H1 (cell line): ENCODE data around the gene PEX16.
"Not testable (repeated sequence)": the region's sequence is repeated elsewhere in the genome, so short reads cannot be mapped to it uniquely, and the experiment has no call there.

Experiments used
- ATF2 ChIP-seq: IDR thresholded peaks from 2 replicates; pipeline ENCODE4 v1.6.1; 2012; ENCODE audit warnings: low read length, inconsistent platforms
- EP300 ChIP-seq, 2 experiments: IDR thresholded peaks; 1 replicate in 1 of 2; 2 replicates in 1 of 2; pipeline ENCODE4 v1.6.1; 2011 to 2012; ENCODE audit warnings: low read depth in 2 of 2, low read length in 2 of 2, mild to moderate bottlenecking in 2 of 2, borderline replicate concordance in 1 of 2, inconsistent platforms in 1 of 2, moderate library complexity in 1 of 2
- EZH2 ChIP-seq: fragments of 200-600 bp; sonication (generic); IDR thresholded peaks from 2 replicates; pipeline ENCODE4 v1.7.1; 2012; ENCODE audit warnings: low read depth, mild to moderate bottlenecking, moderate library complexity, low read length, inconsistent platforms; ENCODE audit not compliant: severe bottlenecking
- GABPA ChIP-seq: IDR thresholded peaks from 2 replicates; pipeline ENCODE4 v1.6.1; 2011; ENCODE audit warnings: mild to moderate bottlenecking, low read length, moderate library complexity, borderline replicate concordance; ENCODE audit not compliant: insufficient read depth
- POLR2A ChIP-seq, 2 experiments: IDR thresholded peaks; 1 replicate in 1 of 2; 2 replicates in 1 of 2; pipeline ENCODE4 v1.6.1; 2011; ENCODE audit warnings: low read depth in 2 of 2, low read length in 2 of 2, mild to moderate bottlenecking in 2 of 2; ENCODE audit errors: control extremely low read depth in 1 of 2
- POLR2AphosphoS5 ChIP-seq: IDR thresholded peaks from 2 replicates; pipeline ENCODE4 v1.6.1; 2011; ENCODE audit warnings: low read depth, low read length
- RAD21 ChIP-seq, 2 experiments: IDR thresholded peaks in 1 of 2; conservative IDR thresholded peaks in 1 of 2; 2 replicates each; pipeline ENCODE4 v1.6.1; 2011; ENCODE audit warnings: low read depth in 2 of 2, low read length in 2 of 2, improper control_type of control experiment in 1 of 2, inconsistent platforms in 1 of 2, mild to moderate bottlenecking in 1 of 2, moderate library complexity in 1 of 2
- RFX5 ChIP-seq: IDR thresholded peaks from 2 replicates; pipeline ENCODE4 v1.6.1; 2011; ENCODE audit warnings: low read depth, low read length, improper control_type of control experiment, borderline replicate concordance
- TF ChIP-seq, protein P1 (sequence below), 3 experiments: IDR thresholded peaks; 1 replicate in 2 of 3; 2 replicates in 1 of 3; pipeline versions ENCODE4 v1.5.1 to v1.6.1; 2011; ENCODE audit warnings: low read length in 3 of 3, mild to moderate bottlenecking in 3 of 3, inconsistent platforms in 2 of 3, low read depth in 1 of 3, moderate library complexity in 1 of 3; ENCODE audit not compliant: insufficient read depth in 1 of 3; ENCODE audit errors: control extremely low read depth in 1 of 3

- not testable (repeated sequence) for TF ChIP-seq EZH2; GABPA; RFX5; ATF2; EP300 (IDR thresholded peaks at IDR 0.05; ENCODE audit: borderline replicate concordance in 1 of 2, low read depth in 2 of 2, low read length in 2 of 2); RAD21 (IDR thresholded peaks at IDR 0.05 in 1 of 2, conservative IDR thresholded peaks at IDR 0.05 in 1 of 2; ENCODE audit: low read depth in 2 of 2, low read length in 2 of 2); POLR2AphosphoS5; POLR2A (IDR thresholded peaks at IDR 0.05; ENCODE audit: control extremely low read depth in 1 of 2, low read depth in 2 of 2, low read length in 2 of 2)
- TF ChIP-seq, protein P1, sequence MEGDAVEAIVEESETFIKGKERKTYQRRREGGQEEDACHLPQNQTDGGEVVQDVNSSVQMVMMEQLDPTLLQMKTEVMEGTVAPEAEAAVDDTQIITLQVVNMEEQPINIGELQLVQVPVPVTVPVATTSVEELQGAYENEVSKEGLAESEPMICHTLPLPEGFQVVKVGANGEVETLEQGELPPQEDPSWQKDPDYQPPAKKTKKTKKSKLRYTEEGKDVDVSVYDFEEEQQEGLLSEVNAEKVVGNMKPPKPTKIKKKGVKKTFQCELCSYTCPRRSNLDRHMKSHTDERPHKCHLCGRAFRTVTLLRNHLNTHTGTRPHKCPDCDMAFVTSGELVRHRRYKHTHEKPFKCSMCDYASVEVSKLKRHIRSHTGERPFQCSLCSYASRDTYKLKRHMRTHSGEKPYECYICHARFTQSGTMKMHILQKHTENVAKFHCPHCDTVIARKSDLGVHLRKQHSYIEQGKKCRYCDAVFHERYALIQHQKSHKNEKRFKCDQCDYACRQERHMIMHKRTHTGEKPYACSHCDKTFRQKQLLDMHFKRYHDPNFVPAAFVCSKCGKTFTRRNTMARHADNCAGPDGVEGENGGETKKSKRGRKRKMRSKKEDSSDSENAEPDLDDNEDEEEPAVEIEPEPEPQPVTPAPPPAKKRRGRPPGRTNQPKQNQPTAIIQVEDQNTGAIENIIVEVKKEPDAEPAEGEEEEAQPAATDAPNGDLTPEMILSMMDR (IDR thresholded peaks at IDR 0.05; ENCODE audit: control extremely low read depth in 1 of 3, insufficient read depth in 1 of 3, low read depth in 1 of 3, low read length in 3 of 3), result not testable (repeated sequence)
These were observed 12.1 kb downstream of the PEX16 start for GRCh38 chr11:45905576-45905975.
